ENCODE data around the gene LRRC8E. TPM values are rescaled to one million over a fixed set of nuclear protein-coding genes. Genes with fewer than 3 reads are reported as not detected.

Gene LRRC8E
- total RNA-seq, 1 experiment from 2014 or later = not detected

DNA sequence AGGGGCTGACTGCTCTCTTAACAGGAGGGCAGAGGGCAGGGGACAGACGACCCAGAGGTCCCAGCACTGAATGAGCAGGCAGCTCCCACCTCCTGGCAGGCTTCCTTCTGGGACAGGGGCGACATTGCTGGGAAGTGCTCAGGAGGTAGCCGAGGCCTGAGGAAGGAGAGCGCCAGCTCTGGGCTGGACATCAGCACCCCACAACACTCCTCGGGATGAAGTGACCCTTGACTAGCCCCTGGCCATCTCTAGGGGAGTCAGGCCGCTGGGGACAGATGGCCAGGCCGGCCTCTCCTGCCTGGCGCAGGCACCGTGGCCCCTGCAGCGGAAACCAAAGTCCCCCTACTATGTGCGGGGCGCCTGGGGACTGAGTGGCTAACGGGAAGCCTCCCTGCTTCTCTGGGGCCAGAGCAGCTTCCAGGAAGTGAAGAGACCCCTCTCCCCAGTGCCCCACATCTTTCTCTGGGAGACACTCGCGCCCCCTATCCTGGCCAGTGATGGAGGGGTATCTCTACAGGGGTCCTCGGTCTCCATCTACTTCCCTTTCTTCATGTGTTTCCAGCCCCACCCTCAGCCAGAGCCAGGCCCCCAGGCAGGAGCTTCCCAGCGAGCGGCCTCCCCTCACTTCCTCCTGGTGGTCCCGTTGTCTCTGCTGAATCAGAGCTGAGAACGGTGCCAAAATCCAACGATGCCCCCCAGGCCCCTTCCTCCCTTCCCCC lies 24.2 kb upstream of the LRRC8E start:
- H3K4me3 ChIP-seq (ENCODE audit: low read length) = no peak overlapping the region
- H3K27me3 ChIP-seq (ENCODE audit: low read length) = no peaks in the 10 kb centered on the region
- H3K9ac ChIP-seq (ENCODE audit: low read length) = no peak overlapping the region
- H3K27ac ChIP-seq (ENCODE audit: low read length) = no peak overlapping the region
- H3K9me2 ChIP-seq (replicated peaks; ENCODE audit: insufficient read depth, low read length) = no peaks in the 10 kb centered on the region
- no peak for DNase-seq
- H3K79me2 ChIP-seq (ENCODE audit: low read length) = no peaks in the 10 kb centered on the region
- no peaks in the 10 kb centered on the region for H3K9me3 ChIP-seq (ENCODE audit: low read length)
- H3K36me3 ChIP-seq (ENCODE audit: insufficient read depth, low read length) = no peaks in the 10 kb centered on the region
- no peaks in the 10 kb centered on the region for H3K4me1 ChIP-seq (ENCODE audit: low read length)
- H2AFZ ChIP-seq (ENCODE audit: low read length) = no peak overlapping the region
- H3K4me2 ChIP-seq (ENCODE audit: low read depth, low read length, poor library complexity, severe bottlenecking) = no peak overlapping the region
- H4K20me1 ChIP-seq (ENCODE audit: insufficient read depth, low read depth, low read length) = no peaks in the 10 kb centered on the region; the same call in 1 of the 2 replicates

DNA sequence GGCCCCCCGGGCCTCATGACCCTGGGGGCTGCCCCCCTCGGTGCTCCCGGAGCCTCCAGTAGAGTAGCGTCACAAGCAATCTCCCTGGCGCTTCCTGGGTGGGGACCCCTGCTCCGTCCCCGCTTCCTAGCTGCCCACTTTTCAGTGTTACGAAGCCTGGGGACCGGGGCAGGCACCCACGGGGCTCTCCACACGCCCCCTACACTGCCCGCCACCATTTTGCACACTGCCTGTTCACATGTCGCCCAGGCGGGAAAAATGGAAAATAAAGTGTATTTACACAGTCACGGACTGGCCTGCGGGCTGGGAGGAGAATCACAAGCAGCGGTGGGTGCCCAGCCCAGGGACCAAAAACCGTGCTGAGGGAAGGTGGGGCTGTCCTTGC lies 23.6 kb upstream of the LRRC8E start:
- Histone ChIP-seq H3K9me2 (replicated peaks; ENCODE audit: insufficient read depth, low read length) (no peaks in the 10 kb centered on the region), H3K4me1 (ENCODE audit: low read length) (no peaks in the 10 kb centered on the region), H4K20me1 (ENCODE audit: insufficient read depth, low read depth, low read length) (no peaks in the 10 kb centered on the region; the same call in 1 of the 2 replicates), H3K9me3 (ENCODE audit: low read length) (no peaks in the 10 kb centered on the region), H3K36me3 (ENCODE audit: insufficient read depth, low read length) (no peaks in the 10 kb centered on the region), H3K27ac (ENCODE audit: low read length) (no peak overlapping the region), H3K4me2 (ENCODE audit: low read depth, low read length, poor library complexity, severe bottlenecking) (no peak overlapping the region), H3K9ac (ENCODE audit: low read length) (no peak overlapping the region), H3K4me3 (ENCODE audit: low read length) (no peak overlapping the region), H3K79me2 (ENCODE audit: low read length) (no peaks in the 10 kb centered on the region), H2AFZ (ENCODE audit: low read length) (no peak overlapping the region), H3K27me3 (ENCODE audit: low read length) (no peaks in the 10 kb centered on the region)
- no peak for DNase-seq

DNA sequence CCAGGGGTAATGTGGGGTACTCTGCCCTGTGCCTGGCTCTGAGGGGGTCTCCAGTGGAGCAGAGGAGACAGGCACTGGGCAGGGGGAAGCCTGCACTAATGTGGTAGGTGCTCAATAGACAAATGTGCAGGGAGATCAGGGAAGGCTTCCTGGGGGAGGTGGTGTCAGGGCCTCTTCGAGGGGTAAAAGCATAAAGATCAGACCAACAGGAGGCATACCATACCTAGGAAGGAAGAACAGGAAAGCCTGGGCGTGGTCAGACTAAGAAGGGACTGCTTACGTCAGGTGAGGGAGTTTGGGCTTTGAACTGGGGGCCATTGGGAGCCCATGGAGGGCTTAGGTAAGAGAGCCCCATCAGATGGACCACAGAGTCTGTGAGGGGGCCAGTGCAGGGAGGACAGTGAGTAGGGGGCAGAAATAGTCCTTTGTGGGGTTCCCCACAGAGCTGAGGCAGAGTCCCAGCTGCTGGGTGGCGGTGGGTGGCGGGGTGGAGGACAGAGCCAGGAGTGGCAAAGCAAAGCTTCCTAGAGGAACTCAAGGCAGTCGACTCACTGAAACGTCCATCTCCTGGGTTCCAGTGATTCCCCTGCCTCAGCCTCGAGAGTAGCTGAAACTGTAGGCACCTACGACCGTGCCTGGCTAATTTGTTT lies 22.9 kb upstream of the LRRC8E start:
- Histone ChIP-seq H3K9me3 (ENCODE audit: low read length) (no peaks in the 10 kb centered on the region), H3K4me2 (ENCODE audit: low read depth, low read length, poor library complexity, severe bottlenecking) (no peak overlapping the region), H4K20me1 (ENCODE audit: insufficient read depth, low read depth, low read length) (no peaks in the 10 kb centered on the region; the same call in 1 of the 2 replicates), H2AFZ (ENCODE audit: low read length) (no peak overlapping the region), H3K4me1 (ENCODE audit: low read length) (no peaks in the 10 kb centered on the region), H3K27me3 (ENCODE audit: low read length) (no peaks in the 10 kb centered on the region), H3K9me2 (replicated peaks; ENCODE audit: insufficient read depth, low read length) (no peaks in the 10 kb centered on the region), H3K4me3 (ENCODE audit: low read length) (no peak overlapping the region), H3K27ac (ENCODE audit: low read length) (no peak overlapping the region), H3K9ac (ENCODE audit: low read length) (no peak overlapping the region), H3K79me2 (ENCODE audit: low read length) (no peaks in the 10 kb centered on the region), H3K36me3 (ENCODE audit: insufficient read depth, low read length) (no peaks in the 10 kb centered on the region)
- peak; percentile 52 for DNase-seq

DNA sequence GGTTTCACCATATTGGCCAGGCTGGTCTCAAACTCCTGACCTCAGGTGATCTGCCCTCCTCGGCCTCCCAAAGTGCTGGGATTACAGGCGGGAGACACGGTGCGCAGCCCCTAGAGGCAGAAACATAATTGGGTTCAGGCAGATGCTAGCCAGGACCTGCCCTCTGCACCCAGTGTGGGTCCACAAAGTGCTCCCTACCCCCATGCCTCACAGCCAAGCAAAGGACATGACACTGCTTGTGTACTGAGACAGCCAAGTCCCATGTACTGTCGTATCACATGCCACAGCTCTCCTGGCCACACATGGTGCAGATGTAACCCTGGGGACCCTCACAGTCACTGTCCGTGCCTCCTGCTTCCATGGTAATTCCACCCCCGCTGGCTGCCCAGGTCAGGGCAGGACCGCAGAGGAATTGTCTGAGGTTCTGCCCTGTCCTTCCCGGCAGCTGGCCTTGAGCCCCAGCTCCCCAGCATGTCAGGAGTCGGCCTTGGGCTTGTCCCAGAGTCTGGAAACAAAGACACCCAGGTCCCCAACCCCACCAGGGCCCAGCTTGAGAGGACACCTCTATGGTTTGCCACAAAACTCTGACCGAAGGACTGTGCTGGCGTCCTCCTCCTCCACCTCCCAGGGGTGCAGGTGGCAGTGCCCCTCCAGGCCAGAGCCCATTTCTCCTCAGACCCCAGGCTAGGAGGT lies 21.8 kb upstream of the LRRC8E start:
- no peak for DNase-seq
- no peaks in the 10 kb centered on the region; the same call in 1 of the 2 replicates for H4K20me1 ChIP-seq (ENCODE audit: insufficient read depth, low read depth, low read length)
- no peak overlapping the region for H3K4me3 ChIP-seq (ENCODE audit: low read length)
- no peaks in the 10 kb centered on the region for H3K27me3 ChIP-seq (ENCODE audit: low read length)
- no peaks in the 10 kb centered on the region for H3K36me3 ChIP-seq (ENCODE audit: insufficient read depth, low read length)
- H3K9me3 ChIP-seq (ENCODE audit: low read length) = no peaks in the 10 kb centered on the region
- no peak overlapping the region for H3K27ac ChIP-seq (ENCODE audit: low read length)
- H3K4me2 ChIP-seq (ENCODE audit: low read depth, low read length, poor library complexity, severe bottlenecking) = no peak overlapping the region
- H3K4me1 ChIP-seq (ENCODE audit: low read length) = no peaks in the 10 kb centered on the region
- H2AFZ ChIP-seq (ENCODE audit: low read length) = no peak overlapping the region
- H3K9me2 ChIP-seq (replicated peaks; ENCODE audit: insufficient read depth, low read length) = no peaks in the 10 kb centered on the region
- H3K79me2 ChIP-seq (ENCODE audit: low read length) = no peaks in the 10 kb centered on the region
- H3K9ac ChIP-seq (ENCODE audit: low read length) = no peak overlapping the region

DNA sequence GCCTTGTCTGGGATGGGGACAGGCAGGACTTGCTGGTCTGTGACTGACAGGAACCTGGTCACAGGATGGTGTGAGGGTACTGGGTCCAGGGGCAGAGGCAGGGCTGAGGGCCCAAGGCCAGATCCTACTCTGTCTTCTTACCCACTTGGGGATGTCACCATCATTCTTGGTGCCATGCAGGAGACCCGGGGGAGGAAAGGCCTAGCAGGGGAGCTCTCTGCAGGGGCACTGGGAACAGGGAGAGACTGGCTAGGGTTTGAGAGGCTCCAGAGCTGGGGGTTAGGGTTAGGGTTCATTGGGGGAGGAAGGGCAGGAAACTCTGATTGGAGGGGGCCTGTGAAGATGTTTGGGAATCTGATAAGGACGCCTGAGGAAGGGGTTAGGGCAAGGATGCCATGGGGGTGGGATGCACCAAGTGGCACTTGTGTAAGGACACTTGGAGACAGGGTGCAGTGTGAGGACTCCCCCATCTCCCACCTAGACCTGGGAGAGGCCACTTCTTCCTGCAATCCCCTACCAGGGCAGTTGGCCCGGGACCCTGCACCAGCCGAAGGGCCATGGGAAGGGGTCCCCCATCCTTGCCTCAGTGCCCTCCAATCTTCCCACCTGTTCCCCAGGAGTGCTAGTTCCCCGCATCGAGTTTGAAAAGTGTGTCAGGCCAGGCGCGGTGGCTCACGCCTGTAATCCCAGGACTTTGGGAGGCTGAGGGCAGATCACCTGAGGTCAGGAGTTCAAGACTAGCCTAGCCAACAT lies 21.0 kb upstream of the LRRC8E start:
- H3K9me3 ChIP-seq (ENCODE audit: low read length) = no peaks in the 10 kb centered on the region

DNA sequence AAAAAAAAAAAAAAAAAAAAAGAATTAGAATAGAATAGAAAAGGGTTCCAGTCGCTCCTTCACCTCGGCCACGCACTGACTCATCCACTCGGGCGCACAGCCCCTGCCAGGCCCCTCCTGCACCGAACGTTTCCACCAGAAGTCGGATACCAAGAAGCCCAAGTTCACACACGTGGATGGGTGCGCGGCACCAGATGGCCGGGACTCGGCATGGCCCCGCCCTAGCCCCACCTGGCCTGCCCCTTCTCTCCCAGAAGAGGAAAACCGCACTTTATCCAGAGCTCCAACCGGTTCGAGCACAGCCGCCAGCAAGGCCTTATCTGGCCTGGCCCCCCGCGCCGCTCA lies 20.0 kb upstream of the LRRC8E start:
- H3K4me3 ChIP-seq (ENCODE audit: low read length) = no peak overlapping the region
- H3K4me1 ChIP-seq (ENCODE audit: low read length) = no peaks in the 10 kb centered on the region
- no peak overlapping the region for H3K27ac ChIP-seq (ENCODE audit: low read length)

More for the DNA sequence above, 21.0 kb upstream of the LRRC8E start:
- no peak overlapping the region for H2AFZ ChIP-seq (ENCODE audit: low read length)
- no peak overlapping the region for H3K27ac ChIP-seq (ENCODE audit: low read length)
- no peak overlapping the region for H3K4me2 ChIP-seq (ENCODE audit: low read depth, low read length, poor library complexity, severe bottlenecking)
- H3K4me3 ChIP-seq (ENCODE audit: low read length) = no peak overlapping the region
- H3K9ac ChIP-seq (ENCODE audit: low read length) = no peak overlapping the region
- H3K4me1 ChIP-seq (ENCODE audit: low read length) = no peaks in the 10 kb centered on the region
- no peaks in the 10 kb centered on the region for H3K27me3 ChIP-seq (ENCODE audit: low read length)
- H3K36me3 ChIP-seq (ENCODE audit: insufficient read depth, low read length) = no peaks in the 10 kb centered on the region
- H4K20me1 ChIP-seq (ENCODE audit: insufficient read depth, low read depth, low read length) = no peaks in the 10 kb centered on the region; the same call in 1 of the 2 replicates
- no peaks in the 10 kb centered on the region for H3K79me2 ChIP-seq (ENCODE audit: low read length)
- H3K9me2 ChIP-seq (replicated peaks; ENCODE audit: insufficient read depth, low read length) = no peaks in the 10 kb centered on the region
- no peak for DNase-seq

DNA sequence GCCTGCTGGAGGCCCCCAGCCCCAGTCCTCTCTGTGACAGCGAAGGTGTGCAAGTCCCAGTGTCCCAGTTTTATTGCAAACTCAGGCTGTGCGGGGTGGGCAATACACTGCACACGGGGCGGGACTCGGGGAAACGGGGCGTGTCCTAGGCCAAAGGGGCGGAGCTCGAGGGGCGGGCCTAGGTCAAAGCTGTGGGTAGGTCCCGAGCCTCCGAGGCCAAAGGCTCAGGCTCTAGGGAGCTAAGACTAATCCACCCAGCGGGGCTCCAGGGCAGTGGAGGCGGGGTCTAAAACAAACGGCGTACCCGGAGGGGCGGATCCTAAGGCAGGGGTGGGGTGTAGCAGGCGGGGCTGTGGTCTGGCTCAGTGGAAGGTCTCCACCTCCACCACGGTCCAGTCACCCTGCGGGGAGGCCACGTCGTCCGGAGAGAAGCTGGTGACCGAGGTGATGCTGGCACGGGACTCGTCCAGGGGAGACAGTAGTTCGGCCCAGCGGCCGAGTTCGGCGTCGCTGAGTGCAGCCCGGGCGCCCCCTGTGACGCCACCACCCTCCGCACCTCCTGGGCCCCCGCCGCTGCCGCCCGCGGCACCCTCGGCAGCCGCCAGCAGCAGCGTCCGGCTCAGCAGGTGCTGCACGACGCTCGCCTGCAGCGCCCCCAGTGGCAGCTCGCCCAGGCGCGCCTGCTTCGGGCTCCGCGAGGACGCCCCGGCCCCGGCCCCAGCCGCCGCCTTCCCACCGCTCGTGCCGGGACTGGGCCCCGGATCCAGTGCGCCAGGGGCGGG lies 19.4 kb upstream of the LRRC8E start:
- Histone ChIP-seq H3K9ac (ENCODE audit: low read length) (no peak overlapping the region), H4K20me1 (ENCODE audit: insufficient read depth, low read depth, low read length) (no peaks in the 10 kb centered on the region; the same call in 1 of the 2 replicates), H3K9me3 (ENCODE audit: low read length) (no peaks in the 10 kb centered on the region), H2AFZ (ENCODE audit: low read length) (no peak overlapping the region), H3K36me3 (ENCODE audit: insufficient read depth, low read length) (no peaks in the 10 kb centered on the region), H3K4me3 (ENCODE audit: low read length) (no peak overlapping the region), H3K4me2 (ENCODE audit: low read depth, low read length, poor library complexity, severe bottlenecking) (no peak overlapping the region), H3K27me3 (ENCODE audit: low read length) (no peaks in the 10 kb centered on the region), H3K79me2 (ENCODE audit: low read length) (no peaks in the 10 kb centered on the region), H3K4me1 (ENCODE audit: low read length) (no peaks in the 10 kb centered on the region), H3K27ac (ENCODE audit: low read length) (no peak overlapping the region), H3K9me2 (replicated peaks; ENCODE audit: insufficient read depth, low read length) (no peaks in the 10 kb centered on the region)
- peak; percentile 83 for DNase-seq

More for the DNA sequence above, 20.0 kb upstream of the LRRC8E start:
- Histone ChIP-seq H3K9me3 (ENCODE audit: low read length) (no peaks in the 10 kb centered on the region), H4K20me1 (ENCODE audit: insufficient read depth, low read depth, low read length) (no peaks in the 10 kb centered on the region; the same call in 1 of the 2 replicates), H3K9ac (ENCODE audit: low read length) (no peak overlapping the region), H3K9me2 (replicated peaks; ENCODE audit: insufficient read depth, low read length) (no peaks in the 10 kb centered on the region), H3K27me3 (ENCODE audit: low read length) (no peaks in the 10 kb centered on the region), H3K36me3 (ENCODE audit: insufficient read depth, low read length) (no peaks in the 10 kb centered on the region), H3K79me2 (ENCODE audit: low read length) (no peaks in the 10 kb centered on the region), H2AFZ (ENCODE audit: low read length) (no peak overlapping the region), H3K4me2 (ENCODE audit: low read depth, low read length, poor library complexity, severe bottlenecking) (no peak overlapping the region)
- DNase-seq = no peak
